Measurements from ENCODE around the gene SRSF3. TPM values are rescaled to one million over a fixed set of nuclear protein-coding genes. Genes with fewer than 3 reads are reported as not detected.
"Not testable (repeated sequence)": the region's sequence is repeated elsewhere in the genome, so short reads cannot be mapped to it uniquely, and the experiment has no call there.

Gene SRSF3
- total RNA-seq, 1 experiment from 2014 or later: 682 TPM

- no peaks in the 10 kb centered on the region for H3K36me3 ChIP-seq (ENCODE audit: insufficient read depth, low read length, poor library complexity, severe bottlenecking)
- no peaks in the 10 kb centered on the region for H3K9me3 ChIP-seq (ENCODE audit: low read depth, low read length, poor library complexity, severe bottlenecking)
- BruUV-seq (replicated peaks): no TSS peak
- ChIA-PET CTCF (no interaction called here), POLR2A (ENCODE audit: low non-redundant PET) (no interaction called here)
- TF ChIP-seq CTCF (conservative IDR thresholded peaks at IDR 0.05; ENCODE audit: low read depth, low read length): no peak
- TF ChIP-seq EZH2 (IDR thresholded peaks at IDR 0.05; ENCODE audit: borderline replicate concordance, low read depth, low read length, poor library complexity, severe bottlenecking): no peak
- intact Hi-C loops (cut with micrococcal nuclease; ENCODE audit: unreplicated experiment): no loop called here
- no peak overlapping the region for H3K27ac ChIP-seq (ENCODE audit: low read depth, low read length, poor library complexity, severe bottlenecking)
- no peaks in the 10 kb centered on the region for H3K4me1 ChIP-seq (ENCODE audit: insufficient read depth, low read length, poor library complexity, severe bottlenecking)
- H3K27me3 ChIP-seq (replicated peaks; ENCODE audit: insufficient read depth, low read depth, low read length, poor library complexity): no peaks in the 10 kb centered on the region
- H3K4me3 ChIP-seq (ENCODE audit: low read depth, low read length, poor library complexity, severe bottlenecking): no peak overlapping the region
- no peak for DNase-seq (ENCODE audit: low spot score)
Measured at GRCh38 chr6:36571122-36572043, 22.8 kb upstream of the SRSF3 start.

GRCh38 chr6:36572353-36573311 is 21.5 kb upstream of the SRSF3 start:
- BruUV-seq (replicated peaks); CTCF ChIA-PET; H3K9me3 ChIP-seq (ENCODE audit: low read depth, low read length, poor library complexity, severe bottlenecking); H3K27ac ChIP-seq (ENCODE audit: low read depth, low read length, poor library complexity, severe bottlenecking); DNase-seq (ENCODE audit: low spot score); H3K27me3 ChIP-seq (replicated peaks; ENCODE audit: insufficient read depth, low read depth, low read length, poor library complexity); intact Hi-C loops (cut with micrococcal nuclease; ENCODE audit: unreplicated experiment); H3K36me3 ChIP-seq (ENCODE audit: insufficient read depth, low read length, poor library complexity, severe bottlenecking); H3K4me1 ChIP-seq (ENCODE audit: insufficient read depth, low read length, poor library complexity, severe bottlenecking); H3K4me3 ChIP-seq (ENCODE audit: low read depth, low read length, poor library complexity, severe bottlenecking): not testable (repeated sequence)
- POLR2A ChIA-PET (ENCODE audit: low non-redundant PET): interaction anchor here (0.7 kb wide), 1 partner anchor 16 kb away, joined by 16 read pairs; no protein-coding TSS in a partner anchor

GRCh38 chr6:36574679-36575078 is 19.5 kb upstream of the SRSF3 start:
- intact Hi-C loops (cut with micrococcal nuclease; ENCODE audit: unreplicated experiment): no loop called here

GRCh38 chr6:36576578-36576977 is 17.6 kb upstream of the SRSF3 start:
- no peak overlapping the region for H3K27ac ChIP-seq (ENCODE audit: low read depth, low read length, poor library complexity, severe bottlenecking)

More at GRCh38 chr6:36574679-36575078, 19.5 kb upstream of the SRSF3 start:
- POLR2A ChIA-PET (ENCODE audit: low non-redundant PET): interaction anchor here (0.6 kb wide), 1 partner anchor 29 kb away, joined by 3 read pairs; no protein-coding TSS in a partner anchor
- Histone ChIP-seq H3K27me3 (replicated peaks; ENCODE audit: insufficient read depth, low read depth, low read length, poor library complexity) (no peaks in the 10 kb centered on the region), H3K4me1 (ENCODE audit: insufficient read depth, low read length, poor library complexity, severe bottlenecking) (no peaks in the 10 kb centered on the region), H3K36me3 (ENCODE audit: insufficient read depth, low read length, poor library complexity, severe bottlenecking) (no peaks in the 10 kb centered on the region), H3K27ac (ENCODE audit: low read depth, low read length, poor library complexity, severe bottlenecking) (no peak overlapping the region), H3K4me3 (ENCODE audit: low read depth, low read length, poor library complexity, severe bottlenecking) (no peak overlapping the region), H3K9me3 (ENCODE audit: low read depth, low read length, poor library complexity, severe bottlenecking) (no peaks in the 10 kb centered on the region)
- CTCF ChIA-PET: no interaction called here
- no TSS peak for BruUV-seq (replicated peaks)
- DNase-seq (ENCODE audit: low spot score): no peak
- TF ChIP-seq EZH2 (IDR thresholded peaks at IDR 0.05; ENCODE audit: borderline replicate concordance, low read depth, low read length, poor library complexity, severe bottlenecking): no peak

More at GRCh38 chr6:36576578-36576977, 17.6 kb upstream of the SRSF3 start:
- Histone ChIP-seq H3K4me3 (ENCODE audit: low read depth, low read length, poor library complexity, severe bottlenecking) (no peak overlapping the region), H3K9me3 (ENCODE audit: low read depth, low read length, poor library complexity, severe bottlenecking) (no peaks in the 10 kb centered on the region), H3K27me3 (replicated peaks; ENCODE audit: insufficient read depth, low read depth, low read length, poor library complexity) (no peaks in the 10 kb centered on the region), H3K4me1 (ENCODE audit: insufficient read depth, low read length, poor library complexity, severe bottlenecking) (no peaks in the 10 kb centered on the region), H3K36me3 (ENCODE audit: insufficient read depth, low read length, poor library complexity, severe bottlenecking) (no peaks in the 10 kb centered on the region)
- no peak for DNase-seq (ENCODE audit: low spot score)
- BruUV-seq (replicated peaks): no TSS peak
- intact Hi-C loops (cut with micrococcal nuclease; ENCODE audit: unreplicated experiment): no loop called here
- no peak for TF ChIP-seq EZH2 (IDR thresholded peaks at IDR 0.05; ENCODE audit: borderline replicate concordance, low read depth, low read length, poor library complexity, severe bottlenecking)
- TF ChIP-seq CTCF (conservative IDR thresholded peaks at IDR 0.05; ENCODE audit: low read depth, low read length): no peak
- ChIA-PET CTCF (no interaction called here), POLR2A (ENCODE audit: low non-redundant PET) (no interaction called here)
